ENCODE data around the gene CTRB2.
"Not testable (repeated sequence)": the region's sequence is repeated elsewhere in the genome, so short reads cannot be mapped to it uniquely, and the experiment has no call there.

The CTRB2 gene

GRCh38 chr16:75204905-75205304 lies 2.1 kb downstream of the CTRB2 start:
- ATAC-seq (replicated peaks; ENCODE audit: extremely low read depth, poor library complexity, severe bottlenecking); DNase-seq (ENCODE audit: low spot score in 2 of 2); H3K27ac Mint-ChIP-seq (ENCODE audit: low read depth); H3K4me3 Mint-ChIP-seq; H3K9me3 Mint-ChIP-seq; H3K36me3 Mint-ChIP-seq (ENCODE audit: insufficient read depth): not testable (repeated sequence)
- peaks cover 10% of the 10 kb centered on the region for H3K4me1 Mint-ChIP-seq
- peaks cover 16% of the 10 kb centered on the region for H3K27me3 Mint-ChIP-seq

GRCh38 chr16:75204410-75204758 lies 2.6 kb downstream of the CTRB2 start:
- H3K27ac Mint-ChIP-seq (ENCODE audit: low read depth): no peak overlapping the region
- no peaks in the 10 kb centered on the region for H3K36me3 Mint-ChIP-seq (ENCODE audit: insufficient read depth)
- no peak overlapping the region for H3K4me3 Mint-ChIP-seq
- ATAC-seq (replicated peaks; ENCODE audit: extremely low read depth, poor library complexity, severe bottlenecking) (no peak), DNase-seq (ENCODE audit: low spot score in 2 of 2) (no peak)
- H3K4me1 Mint-ChIP-seq: peaks cover 10% of the 10 kb centered on the region
- H3K27me3 Mint-ChIP-seq: peaks cover 20% of the 10 kb centered on the region
- no peaks in the 10 kb centered on the region for H3K9me3 Mint-ChIP-seq

- Mint-ChIP-seq H3K4me3 (no peak overlapping the region), H3K4me1 (peaks cover 10% of the 10 kb centered on the region), H3K9me3 (no peaks in the 10 kb centered on the region), H3K27me3 (peaks cover 20% of the 10 kb centered on the region), H3K27ac (ENCODE audit: low read depth) (no peak overlapping the region), H3K36me3 (ENCODE audit: insufficient read depth) (no peaks in the 10 kb centered on the region)
- no peak for ATAC-seq (replicated peaks; ENCODE audit: extremely low read depth, poor library complexity, severe bottlenecking)
- no peak for DNase-seq (ENCODE audit: low spot score in 2 of 2)
These were observed 3.1 kb downstream of the CTRB2 start for GRCh38 chr16:75203667-75204409.

GRCh38 chr16:75203096-75203495 lies 3.9 kb downstream of the CTRB2 start:
- Mint-ChIP-seq H3K9me3 (no peaks in the 10 kb centered on the region), H3K4me3 (no peak overlapping the region), H3K27me3 (peaks cover 25% of the 10 kb centered on the region), H3K4me1 (peaks cover 10% of the 10 kb centered on the region), H3K27ac (ENCODE audit: low read depth) (no peak overlapping the region), H3K36me3 (ENCODE audit: insufficient read depth) (no peaks in the 10 kb centered on the region)
- DNase-seq (ENCODE audit: low spot score in 2 of 2) (no peak), ATAC-seq (replicated peaks; ENCODE audit: extremely low read depth, poor library complexity, severe bottlenecking) (no peak)

GRCh38 chr16:75202069-75202590 lies 4.8 kb downstream of the CTRB2 start:
- H3K27ac Mint-ChIP-seq (ENCODE audit: low read depth): no peak overlapping the region
- H3K4me1 Mint-ChIP-seq: peaks cover 10% of the 10 kb centered on the region
- H3K36me3 Mint-ChIP-seq (ENCODE audit: insufficient read depth): no peaks in the 10 kb centered on the region
- no peak overlapping the region for H3K4me3 Mint-ChIP-seq
- H3K9me3 Mint-ChIP-seq: no peaks in the 10 kb centered on the region
- H3K27me3 Mint-ChIP-seq: peaks cover 34% of the 10 kb centered on the region
- no peak for ATAC-seq (replicated peaks; ENCODE audit: extremely low read depth, poor library complexity, severe bottlenecking)
- DNase-seq (ENCODE audit: low spot score in 2 of 2): no peak

- no peaks in the 10 kb centered on the region for H3K36me3 Mint-ChIP-seq (ENCODE audit: insufficient read depth)
- DNase-seq (ENCODE audit: low spot score in 2 of 2) (no peak), ATAC-seq (replicated peaks; ENCODE audit: extremely low read depth, poor library complexity, severe bottlenecking) (no peak)
- no peak overlapping the region for H3K4me3 Mint-ChIP-seq
- H3K27ac Mint-ChIP-seq (ENCODE audit: low read depth): no peak overlapping the region
- H3K27me3 Mint-ChIP-seq: peaks cover 39% of the 10 kb centered on the region
- H3K4me1 Mint-ChIP-seq: peaks cover 10% of the 10 kb centered on the region
- no peaks in the 10 kb centered on the region for H3K9me3 Mint-ChIP-seq
These were observed 8.8 kb downstream of the CTRB2 start for GRCh38 chr16:75198135-75198600.

- H3K4me3 Mint-ChIP-seq: no peak overlapping the region
- ATAC-seq (replicated peaks; ENCODE audit: extremely low read depth, poor library complexity, severe bottlenecking) (no peak), DNase-seq (ENCODE audit: low spot score in 2 of 2) (no peak)
- no peaks in the 10 kb centered on the region for H3K36me3 Mint-ChIP-seq (ENCODE audit: insufficient read depth)
- H3K4me1 Mint-ChIP-seq: peaks cover 10% of the 10 kb centered on the region
- no peaks in the 10 kb centered on the region for H3K9me3 Mint-ChIP-seq
- no peak overlapping the region for H3K27ac Mint-ChIP-seq (ENCODE audit: low read depth)
- H3K27me3 Mint-ChIP-seq: peaks cover 45% of the 10 kb centered on the region
These were observed 9.3 kb downstream of the CTRB2 start for GRCh38 chr16:75197522-75198134.

- H3K4me3 Mint-ChIP-seq: no peak overlapping the region
- peaks cover 48% of the 10 kb centered on the region for H3K27me3 Mint-ChIP-seq
- peaks cover 10% of the 10 kb centered on the region for H3K4me1 Mint-ChIP-seq
- H3K36me3 Mint-ChIP-seq (ENCODE audit: insufficient read depth): no peaks in the 10 kb centered on the region
- DNase-seq (ENCODE audit: low spot score in 2 of 2) (no peak), ATAC-seq (replicated peaks; ENCODE audit: extremely low read depth, poor library complexity, severe bottlenecking) (no peak)
- no peaks in the 10 kb centered on the region for H3K9me3 Mint-ChIP-seq
- H3K27ac Mint-ChIP-seq (ENCODE audit: low read depth): no peak overlapping the region
These were observed 10.1 kb downstream of the CTRB2 start for GRCh38 chr16:75196836-75197235.

GRCh38 chr16:75195811-75196790 lies 10.9 kb downstream of the CTRB2 start:
- Mint-ChIP-seq H3K27ac (ENCODE audit: low read depth) (no peak overlapping the region), H3K4me3 (no peak overlapping the region), H3K27me3 (peaks cover 50% of the 10 kb centered on the region)

GRCh38 chr16:75193730-75194444 lies 13.1 kb downstream of the CTRB2 start:
- Mint-ChIP-seq H3K27me3 (peaks cover 48% of the 10 kb centered on the region), H3K4me1 (no peaks in the 10 kb centered on the region), H3K4me3 (no peak overlapping the region), H3K27ac (ENCODE audit: low read depth) (no peak overlapping the region), H3K9me3 (no peaks in the 10 kb centered on the region), H3K36me3 (ENCODE audit: insufficient read depth) (no peaks in the 10 kb centered on the region)
- ATAC-seq (replicated peaks; ENCODE audit: extremely low read depth, poor library complexity, severe bottlenecking): no peak
- no peak for DNase-seq (ENCODE audit: low spot score in 2 of 2)

More at GRCh38 chr16:75195811-75196790, 10.9 kb downstream of the CTRB2 start:
- no peak for ATAC-seq (replicated peaks; ENCODE audit: extremely low read depth, poor library complexity, severe bottlenecking)
- H3K9me3 Mint-ChIP-seq: no peaks in the 10 kb centered on the region
- no peak for DNase-seq (ENCODE audit: low spot score in 2 of 2)
- peaks cover 7% of the 10 kb centered on the region for H3K4me1 Mint-ChIP-seq
- no peaks in the 10 kb centered on the region for H3K36me3 Mint-ChIP-seq (ENCODE audit: insufficient read depth)

GRCh38 chr16:75193265-75193650 lies 13.7 kb downstream of the CTRB2 start:
- Mint-ChIP-seq H3K9me3 (no peaks in the 10 kb centered on the region), H3K4me3 (no peak overlapping the region), H3K27me3 (peaks cover 50% of the 10 kb centered on the region), H3K36me3 (ENCODE audit: insufficient read depth) (no peaks in the 10 kb centered on the region), H3K27ac (ENCODE audit: low read depth) (no peak overlapping the region), H3K4me1 (no peaks in the 10 kb centered on the region)
- ATAC-seq (replicated peaks; ENCODE audit: extremely low read depth, poor library complexity, severe bottlenecking) (no peak), DNase-seq (ENCODE audit: low spot score in 2 of 2) (no peak)
